GM18519 (cell line): ENCODE results near the gene DNMBP.
"Not testable (repeated sequence)": the region's sequence is repeated elsewhere in the genome, so short reads cannot be mapped to it uniquely, and the experiment has no call there.

ENCODE experiments used
- ATAC-seq: cut with Tn5 transposase; IDR thresholded peaks from one replicate; pipeline ENCODE4 v1.9.1; 2021; ENCODE audit warnings: mild to moderate bottlenecking, moderate library complexity; ENCODE audit not compliant: unreplicated experiment, low FRiP score

DNMBP gene

GRCh38 chr10:99844433-99844955 is 165.3 kb downstream of the DNMBP start:
- no peak for ATAC-seq

DNA sequence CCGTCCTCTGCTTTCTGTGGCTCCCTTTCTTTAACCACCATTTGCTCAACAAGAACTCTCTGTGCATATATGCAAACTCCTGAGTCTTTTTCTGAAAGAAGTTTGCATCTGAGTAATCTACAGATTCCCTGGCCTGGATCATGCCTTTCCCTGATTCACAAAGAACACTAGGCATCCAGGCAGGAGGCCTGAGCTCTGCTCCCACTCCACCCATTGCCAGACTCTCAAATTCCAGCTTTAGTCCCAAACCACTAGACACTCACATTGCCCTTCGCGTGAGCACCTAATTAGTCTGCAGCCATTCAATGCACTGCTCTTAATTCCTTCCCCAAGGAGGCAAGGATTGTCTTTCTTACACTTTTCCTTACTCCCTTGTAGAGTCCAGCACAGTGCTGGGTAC is 166.4 kb downstream of the DNMBP start:
- ATAC-seq: no peak

GRCh38 chr10:99841746-99842145 is 168.0 kb downstream of the DNMBP start:
- no peak for ATAC-seq

DNA sequence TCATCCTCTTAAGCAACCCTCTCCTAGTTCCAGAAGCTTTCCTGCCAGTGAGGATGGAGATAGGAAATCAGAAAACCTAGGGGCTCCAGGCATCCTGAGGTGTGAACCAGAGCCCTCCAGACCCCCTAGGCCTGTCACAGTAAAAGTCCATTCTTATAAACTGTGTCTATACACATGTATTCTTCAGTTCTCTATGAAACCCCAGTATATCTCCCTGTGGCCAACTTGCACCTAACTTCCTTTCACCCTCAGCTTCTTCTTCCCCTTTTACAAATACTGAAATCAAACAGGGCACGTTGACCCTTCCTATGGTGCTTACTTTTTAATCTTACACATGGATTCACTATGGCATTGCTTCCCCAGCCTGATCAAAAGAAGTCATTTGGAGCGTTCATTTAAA is 168.9 kb downstream of the DNMBP start:
- not testable (repeated sequence) for ATAC-seq

GRCh38 chr10:99836711-99837110 is 173.0 kb downstream of the DNMBP start:
- no peak for ATAC-seq

DNA sequence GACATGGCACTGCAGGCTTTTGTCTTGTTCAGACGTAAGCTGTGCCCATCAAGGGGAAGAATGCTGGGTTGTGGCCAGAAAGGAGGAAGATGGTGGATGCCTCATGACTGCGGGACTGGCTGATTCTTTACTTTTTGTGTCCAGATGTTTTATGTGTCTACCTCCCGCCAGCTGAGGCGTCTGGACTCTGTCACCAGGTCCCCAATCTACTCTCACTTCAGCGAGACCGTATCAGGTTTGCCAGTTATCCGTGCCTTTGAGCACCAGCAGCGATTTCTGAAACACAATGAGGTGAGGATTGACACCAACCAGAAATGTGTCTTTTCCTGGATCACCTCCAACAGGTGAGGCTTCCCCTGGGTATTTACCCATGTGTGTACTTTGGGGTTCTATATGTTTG is 173.8 kb downstream of the DNMBP start:
- ATAC-seq: no peak

- ATAC-seq: no peak
Observed at GRCh38 chr10:99834410-99834809, 175.3 kb downstream of the DNMBP start.

DNA sequence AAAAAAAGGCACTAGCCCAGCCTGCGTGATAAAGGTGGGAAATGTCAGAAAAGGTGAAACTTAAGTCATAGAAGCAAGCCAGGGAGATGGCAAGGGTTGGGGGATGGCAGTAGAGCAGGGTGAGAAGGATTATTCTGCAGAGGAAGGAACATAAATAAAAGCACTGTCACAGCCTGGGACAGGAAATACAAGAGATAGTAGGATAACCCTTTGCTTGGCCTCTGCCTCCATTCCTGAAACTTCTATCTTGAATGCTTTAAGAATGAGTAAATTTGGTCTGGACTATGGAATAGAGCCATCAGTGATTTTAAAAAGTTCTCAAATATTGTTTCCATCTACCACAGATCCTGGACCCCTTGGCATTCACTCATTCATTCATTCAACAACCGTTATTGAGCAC is 177.3 kb downstream of the DNMBP start:
- no peak for ATAC-seq

DNA sequence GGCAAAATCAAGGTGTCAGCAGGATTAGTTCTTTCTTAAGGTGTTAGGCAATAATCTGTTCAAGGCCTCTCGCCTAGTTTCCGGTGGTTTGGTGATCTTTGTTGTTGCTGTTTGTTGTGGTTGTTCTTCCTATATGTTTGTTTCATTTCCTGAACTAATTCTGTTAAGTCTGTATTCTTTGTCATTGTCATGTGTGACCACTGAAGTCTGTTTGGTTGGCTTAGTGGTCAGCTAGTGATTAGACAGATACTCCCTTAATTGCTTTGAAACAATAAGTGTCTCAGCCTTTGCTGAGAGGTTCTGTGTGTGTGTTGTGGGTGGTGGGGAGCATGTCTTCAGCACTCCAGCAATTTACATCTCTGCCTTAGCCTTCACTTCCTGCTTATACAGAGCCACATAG is 181.3 kb downstream of the DNMBP start:
- no peak for ATAC-seq

GRCh38 chr10:99827936-99828335 is 181.8 kb downstream of the DNMBP start:
- no peak for ATAC-seq
